BLaER1 treated with 17β-estradiol and CSF1 and Interleukin-3, amounts not matched to agents 10 nM and 100 nM (cell line): ENCODE results near the gene FKBP2.
"Not testable (repeated sequence)": the region's sequence is repeated elsewhere in the genome, so short reads cannot be mapped to it uniquely, and the experiment has no call there.

Experiments
- H3K27ac ChIP-seq, 11 experiments: shearing (Covaris generic); formaldehyde crosslinking; 2 replicates each; pipeline ENCODE4 v1.8.1; 2022
- H3K27me3 ChIP-seq, 11 experiments: shearing (Covaris generic); formaldehyde crosslinking; 2 replicates each; pipeline ENCODE4 v1.8.1; 2022
- H3K36me3 ChIP-seq, 11 experiments: shearing (Covaris generic); formaldehyde crosslinking; 2 replicates each; pipeline ENCODE4 v1.8.1; 2022
- H3K4me1 ChIP-seq, 10 experiments: shearing (Covaris generic); formaldehyde crosslinking; 2 replicates each; pipeline ENCODE4 v1.8.1; 2022
- H3K4me2 ChIP-seq, 11 experiments: shearing (Covaris generic); formaldehyde crosslinking; 2 replicates each; pipeline ENCODE4 v1.8.1; 2022
- H3K4me3 ChIP-seq, 10 experiments: shearing (Covaris generic); formaldehyde crosslinking; 2 replicates each; pipeline ENCODE4 v1.8.1; 2022
- H3K9ac ChIP-seq, 11 experiments: shearing (Covaris generic); formaldehyde crosslinking; 2 replicates each; pipeline ENCODE4 v1.8.1; 2022
- H3K9me3 ChIP-seq, 11 experiments: shearing (Covaris generic); formaldehyde crosslinking; replicated peaks in 1 of 11; 2 replicates each; pipeline ENCODE4 v1.8.1; 2022
- H4K20me1 ChIP-seq, 11 experiments: shearing (Covaris generic); formaldehyde crosslinking; 2 replicates each; pipeline ENCODE4 v1.8.1; 2022
- Cebpa-rat ChIP-seq, 11 experiments: shearing (Covaris generic); IDR thresholded peaks; 2 replicates each; pipeline ENCODE4 v1.8.1; 2022

FKBP2 gene

DNA sequence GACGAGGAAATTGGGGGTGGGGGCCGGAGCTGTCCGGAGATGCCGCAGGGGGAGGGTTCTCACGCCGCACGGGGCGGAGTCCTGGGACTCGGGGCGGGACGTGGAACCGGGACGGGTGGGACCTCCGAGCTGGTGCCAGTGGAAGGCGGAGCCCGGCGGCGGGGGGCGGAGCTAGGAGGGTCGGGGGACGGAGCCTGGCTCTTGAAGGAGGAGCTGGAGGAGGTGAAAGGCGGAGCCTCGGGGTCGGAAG, 271 bp downstream of the FKBP2 start:
- Histone ChIP-seq H3K4me2 (peak overlapping the region; percentile 81 to 99 (median 97); a peak in 20 of 22 replicates), H3K9me3 (no peaks in the 10 kb centered on the region), H3K27me3 (no peaks in the 10 kb centered on the region), H3K27ac (peak overlapping the region; percentile 85 to 96 (median 93)), H4K20me1 (peaks cover 8 to 45% (median 36%) of the 10 kb centered on the region in 11 experiments; a peak in 21 of 22 replicates), H3K4me3 (peak overlapping the region; percentile 81 to 99 (median 97)), H3K4me1 (peaks cover 70 to 77% (median 75%) of the 10 kb centered on the region in 10 experiments), H3K9ac (peak overlapping the region; percentile 85 to 97 (median 88)), H3K36me3 (peaks cover 28 to 58% (median 42%) of the 10 kb centered on the region in 11 experiments)
- no peak for TF ChIP-seq Cebpa-rat (IDR thresholded peaks at IDR 0.05)

DNA sequence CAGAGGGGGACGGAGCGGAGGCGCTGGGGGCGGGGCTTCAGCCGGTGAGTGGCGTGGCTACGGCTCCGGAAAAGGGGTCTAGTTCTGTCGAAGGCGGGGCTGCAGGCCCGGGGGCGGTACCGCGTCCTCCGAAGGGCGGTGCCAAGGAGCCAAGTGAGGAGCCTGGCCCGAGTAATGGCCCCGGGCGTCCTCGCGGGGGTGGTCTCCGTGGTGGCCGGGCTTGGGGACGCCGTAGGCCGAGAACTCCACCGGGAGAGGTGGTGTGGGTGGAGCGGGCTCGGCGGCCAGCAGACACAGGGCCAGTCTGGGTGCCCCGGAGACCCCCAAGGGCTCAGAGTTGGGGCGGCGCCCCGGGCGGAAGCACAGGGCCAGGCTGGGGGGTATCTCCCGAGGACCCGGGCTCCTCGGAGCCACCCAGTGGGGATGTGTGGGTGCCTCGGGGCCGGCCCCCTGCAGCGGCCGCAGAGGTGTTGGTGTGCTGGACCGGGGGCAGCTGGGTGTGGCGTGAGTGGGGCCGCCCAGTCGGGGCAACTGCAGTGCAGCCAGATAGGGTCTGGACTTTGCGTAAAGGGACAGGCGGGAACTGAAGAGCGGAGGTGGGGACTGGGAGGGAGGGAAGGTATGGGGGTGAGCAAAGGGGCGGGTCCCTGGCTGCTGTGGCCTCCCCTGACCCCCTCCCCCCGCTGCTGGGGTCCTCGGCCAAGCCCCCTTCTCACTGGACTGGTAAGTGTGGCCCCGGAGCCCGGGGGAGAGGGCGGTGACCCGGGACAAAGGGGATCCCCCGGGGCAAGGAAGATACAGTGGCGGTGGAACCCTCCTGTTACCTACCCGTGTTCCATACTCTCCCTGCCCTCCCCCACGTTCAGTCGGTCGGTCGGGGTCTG, 838 bp downstream of the FKBP2 start:
- H3K4me1 ChIP-seq = peaks cover 70 to 74% (median 71%) of the 10 kb centered on the region in 10 experiments
- peaks cover 28 to 57% (median 42%) of the 10 kb centered on the region in 11 experiments for H3K36me3 ChIP-seq
- peak overlapping the region; percentile 42 to 96 (median 92) for H3K27ac ChIP-seq

DNA sequence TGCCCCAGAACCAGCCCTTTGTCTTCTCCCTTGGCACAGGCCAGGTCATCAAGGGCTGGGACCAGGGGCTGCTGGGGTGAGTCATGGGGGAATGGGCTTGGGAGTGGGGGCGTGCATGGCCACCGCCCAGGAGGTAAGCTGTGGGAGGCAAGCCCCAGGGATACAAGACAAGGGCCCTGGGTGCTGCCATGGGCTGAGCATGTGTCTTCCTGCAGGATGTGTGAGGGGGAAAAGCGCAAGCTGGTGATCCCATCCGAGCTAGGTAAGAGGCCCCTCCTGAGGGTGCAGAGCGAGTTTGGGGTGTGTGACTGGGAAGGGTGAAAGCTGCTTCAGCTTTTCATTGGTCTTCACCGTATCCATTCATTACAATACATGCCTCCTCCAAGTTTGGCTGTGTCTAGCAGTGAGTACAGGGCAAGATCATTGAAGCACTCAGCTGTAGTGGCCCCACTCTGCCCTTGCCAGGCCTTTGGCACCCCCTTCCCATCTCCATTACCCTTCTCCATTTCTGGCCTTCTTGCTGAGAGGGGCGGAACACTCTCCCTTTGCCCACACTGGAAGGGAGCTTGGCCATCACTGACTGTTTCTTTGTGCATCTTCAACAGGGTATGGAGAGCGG, 2.5 kb downstream of the FKBP2 start:
- Histone ChIP-seq H3K9me3 (no peaks in the 10 kb centered on the region), H3K4me3 (peak overlapping the region; percentile 24 to 99 (median 97); a peak in 14 of 20 replicates), H3K4me2 (peak overlapping the region; percentile 91 to 100 (median 98)), H3K9ac (peak overlapping the region; percentile 28 to 97 (median 91); a peak in 20 of 22 replicates), H3K27ac (peak overlapping the region in 7 of 11 experiments; percentile 1 to 95 (median 47); a peak in 6 of 22 replicates), H3K36me3 (peaks cover 15 to 41% (median 26%) of the 10 kb centered on the region in 11 experiments), H4K20me1 (peaks cover 7 to 45% (median 36%) of the 10 kb centered on the region in 11 experiments; a peak in 21 of 22 replicates), H3K4me1 (peaks cover 62 to 73% (median 71%) of the 10 kb centered on the region in 10 experiments), H3K27me3 (no peaks in the 10 kb centered on the region)
- TF ChIP-seq Cebpa-rat (IDR thresholded peaks at IDR 0.05) = no peak

More for the DNA sequence above, 838 bp downstream of the FKBP2 start:
- peak overlapping the region; percentile 81 to 99 (median 97) for H3K4me3 ChIP-seq
- H4K20me1 ChIP-seq = peaks cover 7 to 45% (median 36%) of the 10 kb centered on the region in 11 experiments; a peak in 21 of 22 replicates
- H3K9me3 ChIP-seq = no peaks in the 10 kb centered on the region
- H3K4me2 ChIP-seq = peak overlapping the region; percentile 91 to 100 (median 98)
- H3K27me3 ChIP-seq = no peaks in the 10 kb centered on the region
- H3K9ac ChIP-seq = peak overlapping the region; percentile 85 to 97 (median 90)
- TF ChIP-seq Cebpa-rat (IDR thresholded peaks at IDR 0.05) = no peak

DNA sequence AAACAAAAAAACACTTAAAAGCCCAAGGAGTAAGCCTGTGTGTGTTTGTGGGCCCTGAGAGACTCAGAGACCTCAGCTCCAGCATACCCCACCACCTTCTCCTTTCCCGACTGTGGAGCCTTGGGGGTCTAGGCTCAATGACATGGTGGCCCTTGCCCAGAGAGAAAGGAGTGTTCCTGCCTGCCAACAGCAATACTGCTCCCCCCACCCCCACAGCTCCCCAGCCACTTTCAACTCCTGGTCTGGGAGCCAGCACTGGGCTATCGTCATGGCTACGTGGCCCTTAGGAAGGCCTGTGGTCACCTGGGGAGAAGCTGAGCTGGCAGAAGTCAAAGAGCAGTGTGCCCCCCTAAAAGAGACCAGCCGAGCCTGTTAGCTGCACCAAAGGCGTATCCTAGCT, 3.2 kb downstream of the FKBP2 start:
- peak overlapping the region; percentile 91 to 100 (median 98) for H3K4me2 ChIP-seq
- H3K9ac ChIP-seq = peak overlapping the region; percentile 28 to 97 (median 91); a peak in 19 of 22 replicates
- H3K27me3 ChIP-seq = no peaks in the 10 kb centered on the region
- H4K20me1 ChIP-seq = peaks cover 7 to 45% (median 36%) of the 10 kb centered on the region in 11 experiments; a peak in 21 of 22 replicates
- H3K36me3 ChIP-seq = peaks cover 13 to 33% (median 22%) of the 10 kb centered on the region in 11 experiments
- no peaks in the 10 kb centered on the region for H3K9me3 ChIP-seq
- peak overlapping the region in 9 of 10 experiments; percentile 24 to 99 (median 97); a peak in 15 of 20 replicates for H3K4me3 ChIP-seq
- H3K4me1 ChIP-seq = peaks cover 55 to 73% (median 71%) of the 10 kb centered on the region in 10 experiments
- peak overlapping the region in 7 of 11 experiments; percentile 1 to 95 (median 30); a peak in 7 of 22 replicates for H3K27ac ChIP-seq
- no peak for TF ChIP-seq Cebpa-rat (IDR thresholded peaks at IDR 0.05)

DNA sequence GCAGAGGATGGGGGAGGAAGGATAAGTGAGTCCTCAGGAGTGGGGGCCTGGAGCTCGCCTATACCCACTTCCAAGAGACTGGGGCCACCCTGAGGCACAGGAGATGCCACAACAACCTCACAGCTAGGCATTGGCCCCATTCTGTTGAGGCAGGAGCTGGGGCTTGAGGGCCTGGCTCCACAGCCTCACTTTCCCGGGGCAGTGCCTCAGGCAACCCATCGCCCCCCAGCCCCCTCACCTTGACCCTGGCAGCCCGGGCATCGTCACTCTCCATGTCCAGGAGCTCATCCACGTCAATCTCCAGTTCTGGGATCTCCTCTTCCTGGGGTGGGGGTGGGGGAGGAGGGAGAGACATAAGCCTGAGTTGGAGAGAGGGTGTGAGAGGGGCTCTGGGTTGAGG, 4.1 kb downstream of the FKBP2 start:
- peak overlapping the region; percentile 91 to 100 (median 98) for H3K4me2 ChIP-seq
- no peak for TF ChIP-seq Cebpa-rat (IDR thresholded peaks at IDR 0.05)
- H4K20me1 ChIP-seq = peaks cover 7 to 45% (median 36%) of the 10 kb centered on the region in 11 experiments; a peak in 21 of 22 replicates
- peak overlapping the region; percentile 81 to 97 (median 92) for H3K9ac ChIP-seq
- peaks cover 13 to 29% (median 22%) of the 10 kb centered on the region in 11 experiments for H3K36me3 ChIP-seq
- H3K27me3 ChIP-seq = no peaks in the 10 kb centered on the region
- peak overlapping the region; percentile 81 to 99 (median 96) for H3K4me3 ChIP-seq
- no peaks in the 10 kb centered on the region for H3K9me3 ChIP-seq
- H3K4me1 ChIP-seq = peaks cover 55 to 73% (median 71%) of the 10 kb centered on the region in 10 experiments
- H3K27ac ChIP-seq = peak overlapping the region; percentile 33 to 96 (median 93); a peak in 21 of 22 replicates

DNA sequence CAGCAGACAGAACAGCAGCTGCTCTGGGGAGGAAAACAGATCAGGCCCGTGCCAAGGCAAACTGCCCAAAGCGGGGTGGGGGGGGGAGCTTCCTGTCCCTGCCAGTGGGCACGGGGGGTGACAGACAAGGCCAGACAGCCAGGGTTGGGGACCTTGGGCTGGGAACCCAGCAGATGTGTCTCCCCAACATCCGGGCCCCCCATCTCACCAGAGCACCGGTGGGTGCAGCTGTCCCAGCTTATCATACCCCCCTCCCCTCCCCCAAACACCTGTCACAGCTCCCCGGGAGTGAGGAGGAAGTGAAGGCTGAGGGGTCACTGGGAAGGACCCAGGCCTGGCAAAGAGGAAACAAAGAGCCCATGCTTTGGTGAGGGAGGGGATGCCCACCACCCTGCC, 4.5 kb downstream of the FKBP2 start:
- Histone ChIP-seq H3K4me2 (peak overlapping the region; percentile 91 to 100 (median 98)), H3K27ac (peak overlapping the region; percentile 33 to 96 (median 93); a peak in 21 of 22 replicates), H3K27me3 (no peaks in the 10 kb centered on the region), H3K36me3 (peaks cover 13 to 29% (median 22%) of the 10 kb centered on the region in 11 experiments), H3K9me3 (no peaks in the 10 kb centered on the region), H3K4me1 (peaks cover 55 to 73% (median 71%) of the 10 kb centered on the region in 10 experiments), H3K4me3 (peak overlapping the region; percentile 81 to 99 (median 96)), H4K20me1 (peaks cover 7 to 45% (median 36%) of the 10 kb centered on the region in 11 experiments; a peak in 21 of 22 replicates), H3K9ac (peak overlapping the region; percentile 81 to 97 (median 92))
- no peak for TF ChIP-seq Cebpa-rat (IDR thresholded peaks at IDR 0.05)

DNA sequence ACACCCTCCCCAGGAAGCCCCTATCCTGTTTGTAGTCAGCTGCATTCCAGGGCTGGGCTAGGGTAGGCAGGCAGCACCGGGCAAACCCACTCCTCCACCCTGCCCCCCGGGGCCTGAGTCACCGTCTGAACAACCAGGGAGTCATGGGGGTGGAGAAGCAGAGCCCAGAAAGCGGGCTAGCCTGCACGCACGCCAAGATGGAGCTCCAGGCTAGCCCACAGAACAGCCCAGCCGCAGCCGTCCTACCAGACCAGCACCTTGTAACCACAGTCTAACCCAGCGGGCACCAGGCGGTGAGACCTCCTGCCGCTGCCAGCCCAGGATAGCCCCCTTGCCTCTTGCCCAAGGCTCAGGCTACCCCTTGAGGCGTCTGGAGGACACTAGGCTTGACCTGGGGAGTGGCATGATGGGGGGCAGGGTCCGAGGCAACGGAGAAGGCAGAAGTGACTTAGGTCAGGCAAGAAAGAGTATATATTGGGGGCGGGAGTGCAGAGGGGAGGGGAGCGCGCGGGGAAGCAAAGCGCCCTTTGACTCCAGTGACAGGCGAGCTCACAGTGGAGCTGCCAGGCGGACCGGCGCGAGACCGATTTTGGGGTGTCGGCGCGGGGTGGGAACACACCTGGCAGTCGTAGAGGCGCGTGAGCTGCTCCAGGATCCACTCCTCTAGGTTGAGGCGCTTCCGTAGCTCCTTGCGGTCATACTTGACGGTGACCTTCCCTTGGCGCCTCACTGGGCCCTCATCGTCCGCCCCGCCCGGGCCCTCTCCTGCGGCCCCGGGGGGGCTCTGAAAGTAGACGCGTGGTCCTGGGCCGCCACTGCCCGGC, 5.1 kb downstream of the FKBP2 start:
- no peaks in the 10 kb centered on the region for H3K9me3 ChIP-seq
- H4K20me1 ChIP-seq = peaks cover 7 to 45% (median 36%) of the 10 kb centered on the region in 11 experiments; a peak in 21 of 22 replicates
- peaks cover 13 to 29% (median 22%) of the 10 kb centered on the region in 11 experiments for H3K36me3 ChIP-seq
- H3K9ac ChIP-seq = peak overlapping the region; percentile 81 to 97 (median 92)
- peak overlapping the region; percentile 81 to 99 (median 96) for H3K4me3 ChIP-seq
- H3K4me2 ChIP-seq = peak overlapping the region; percentile 91 to 100 (median 98)
- TF ChIP-seq Cebpa-rat (IDR thresholded peaks at IDR 0.05) = no peak
- H3K27ac ChIP-seq = peak overlapping the region; percentile 33 to 96 (median 93); a peak in 21 of 22 replicates
- H3K27me3 ChIP-seq = no peaks in the 10 kb centered on the region
- peaks cover 58 to 76% (median 74%) of the 10 kb centered on the region in 10 experiments for H3K4me1 ChIP-seq

DNA sequence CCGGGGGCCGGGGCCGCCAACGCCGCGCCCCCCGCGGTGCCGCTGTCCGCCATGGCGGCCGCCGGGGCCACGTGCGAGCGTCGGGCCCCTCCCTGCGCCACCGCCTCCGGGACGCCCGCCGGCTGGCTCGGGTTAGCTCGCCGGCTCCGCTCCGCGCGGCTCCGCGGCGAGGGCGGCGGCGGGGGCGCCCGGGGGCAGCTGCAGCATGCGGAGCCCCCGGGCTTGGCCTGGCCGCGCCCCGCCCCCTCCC, 5.7 kb downstream of the FKBP2 start:
- H3K36me3 ChIP-seq = peaks cover 13 to 29% (median 22%) of the 10 kb centered on the region in 11 experiments
- peak overlapping the region; percentile 95 to 100 (median 99) for H3K4me2 ChIP-seq
- peaks cover 7 to 45% (median 36%) of the 10 kb centered on the region in 11 experiments; a peak in 21 of 22 replicates for H4K20me1 ChIP-seq
- not testable (repeated sequence) for H3K9me3 ChIP-seq, H3K27me3 ChIP-seq
- H3K4me3 ChIP-seq = peak overlapping the region; percentile 81 to 99 (median 96)
- H3K9ac ChIP-seq = peak overlapping the region; percentile 81 to 97 (median 92)
- peaks cover 58 to 77% (median 75%) of the 10 kb centered on the region in 10 experiments for H3K4me1 ChIP-seq
- peak overlapping the region; percentile 33 to 96 (median 93); a peak in 21 of 22 replicates for H3K27ac ChIP-seq
